NCI-H2107 treated with DMSO at 0.1 percent for 48 hours (cell line): Measurements from ENCODE around the gene LRP11.

Experiments used
- DNase-seq: peaks from one replicate; lab custom pipeline; 2025; ENCODE audit not compliant: unreplicated experiment; lab: John Stamatoyannopoulos, UW

LRP11 gene

GRCh38 chr6:149806127-149806526 is 58.0 kb downstream of the LRP11 start:
- no peak for DNase-seq

- DNase-seq = no peak
These were observed 80.6 kb downstream of the LRP11 start for GRCh38 chr6:149783551-149783950.

DNA sequence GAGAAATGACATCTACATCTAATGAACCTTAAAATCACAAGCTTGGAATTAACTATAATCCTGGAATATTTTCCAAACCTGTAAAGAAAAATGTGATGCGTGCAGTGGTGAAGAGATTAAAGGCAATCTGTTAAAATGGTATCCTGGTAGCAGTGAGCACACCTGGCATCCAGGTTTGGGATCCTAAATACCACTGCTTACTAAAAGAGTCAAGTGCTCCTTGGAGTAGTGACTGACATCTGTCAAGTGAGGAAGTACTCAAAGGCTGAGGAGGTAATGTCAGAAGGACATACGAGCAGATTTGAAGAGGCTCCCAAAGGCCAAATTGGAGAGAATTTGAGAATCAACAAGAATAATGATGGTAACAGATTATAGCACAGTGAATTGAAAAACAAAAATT is 81.8 kb downstream of the LRP11 start:
- no peak for DNase-seq

DNA sequence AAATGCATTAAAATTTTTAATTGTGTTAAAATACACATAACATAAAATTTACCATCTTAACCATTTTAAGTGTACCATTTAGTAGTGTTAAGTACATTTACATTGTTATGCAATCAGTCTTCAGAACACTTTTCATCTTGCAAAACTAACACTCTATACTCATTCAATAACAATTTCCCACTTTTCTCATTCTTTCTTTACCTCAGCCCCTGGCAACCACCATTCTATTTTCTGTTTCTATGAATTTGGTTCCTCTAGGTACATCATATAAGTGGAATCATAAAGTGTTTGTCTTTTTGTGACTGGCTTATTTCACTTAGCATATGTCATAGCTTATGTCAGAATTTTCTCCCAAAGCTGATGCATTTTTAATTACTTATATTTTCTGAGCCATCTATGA is 82.4 kb downstream of the LRP11 start:
- no peak for DNase-seq

DNA sequence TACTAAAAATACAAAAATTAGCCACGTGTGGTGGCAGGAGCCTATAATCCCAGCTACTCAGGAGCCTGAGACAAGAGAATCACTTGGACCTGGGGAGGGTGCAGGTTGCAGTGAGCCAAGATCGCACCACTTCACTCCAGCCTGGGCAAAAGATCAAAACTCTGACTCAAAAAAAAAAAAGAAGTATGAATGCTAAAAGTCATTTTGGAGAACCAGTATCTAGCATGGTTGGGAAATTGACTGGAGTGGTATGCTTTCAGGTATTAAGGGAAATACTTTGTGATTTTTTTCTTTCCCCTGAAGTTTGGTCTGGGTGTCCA is 84.6 kb downstream of the LRP11 start:
- no peak for DNase-seq

GRCh38 chr6:149777624-149778023 is 86.5 kb downstream of the LRP11 start:
- DNase-seq = no peak

DNA sequence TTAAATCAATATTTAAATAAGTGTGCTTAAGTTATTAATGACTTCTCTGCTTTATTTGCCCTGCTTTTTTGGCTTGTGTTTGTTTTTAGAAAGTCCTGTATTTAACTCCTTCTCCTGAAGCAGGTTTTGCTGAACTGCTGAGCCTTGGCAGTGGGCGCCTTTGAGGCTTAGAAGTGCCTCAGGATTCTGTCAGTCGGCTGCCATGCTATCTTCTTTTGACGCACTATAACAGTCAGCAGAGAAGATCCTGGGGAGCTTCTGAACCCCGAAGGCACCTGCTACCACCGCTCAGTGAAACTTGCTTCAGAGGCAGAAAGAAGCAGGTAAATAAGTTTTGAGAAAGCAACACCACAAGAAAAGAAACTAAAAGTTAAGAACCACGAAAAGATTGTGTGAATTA is 92.2 kb downstream of the LRP11 start:
- DNase-seq = no peak

DNA sequence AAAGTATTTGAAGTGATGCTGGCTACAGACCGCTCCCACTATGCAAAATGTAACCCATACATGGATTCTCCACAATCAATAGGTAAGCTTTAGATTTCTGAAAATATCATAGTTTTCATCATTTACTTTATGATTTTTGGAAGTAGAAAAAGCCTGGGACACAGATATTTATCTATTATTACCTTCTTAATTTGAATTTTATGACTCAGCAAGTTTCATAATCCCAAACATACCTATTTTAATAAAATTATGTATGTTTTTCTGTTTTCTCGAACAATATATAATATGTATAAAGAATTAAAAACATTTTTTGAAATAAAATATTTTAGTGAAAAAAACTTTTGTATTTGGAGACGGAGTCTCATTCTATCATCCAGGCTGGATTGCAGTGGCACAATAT is 93.0 kb downstream of the LRP11 start:
- DNase-seq = no peak

GRCh38 chr6:149769676-149770075 is 94.5 kb downstream of the LRP11 start:
- no peak for DNase-seq
